HUDEP-2 (cell line): ENCODE measurements around the gene KCNQ1OT1.
"Not testable (repeated sequence)": the region's sequence is repeated elsewhere in the genome, so short reads cannot be mapped to it uniquely, and the experiment has no call there.

Source experiments
- DNase-seq, 76 experiments: peaks; one replicate each; lab custom pipeline; 2025; ENCODE audit not compliant: unreplicated experiment in 76 of 76; lab: John Stamatoyannopoulos, UW

Gene KCNQ1OT1

GRCh38 chr11:2655834-2656622 lies 43.8 kb downstream of the KCNQ1OT1 start:
- no peak for DNase-seq

DNA sequence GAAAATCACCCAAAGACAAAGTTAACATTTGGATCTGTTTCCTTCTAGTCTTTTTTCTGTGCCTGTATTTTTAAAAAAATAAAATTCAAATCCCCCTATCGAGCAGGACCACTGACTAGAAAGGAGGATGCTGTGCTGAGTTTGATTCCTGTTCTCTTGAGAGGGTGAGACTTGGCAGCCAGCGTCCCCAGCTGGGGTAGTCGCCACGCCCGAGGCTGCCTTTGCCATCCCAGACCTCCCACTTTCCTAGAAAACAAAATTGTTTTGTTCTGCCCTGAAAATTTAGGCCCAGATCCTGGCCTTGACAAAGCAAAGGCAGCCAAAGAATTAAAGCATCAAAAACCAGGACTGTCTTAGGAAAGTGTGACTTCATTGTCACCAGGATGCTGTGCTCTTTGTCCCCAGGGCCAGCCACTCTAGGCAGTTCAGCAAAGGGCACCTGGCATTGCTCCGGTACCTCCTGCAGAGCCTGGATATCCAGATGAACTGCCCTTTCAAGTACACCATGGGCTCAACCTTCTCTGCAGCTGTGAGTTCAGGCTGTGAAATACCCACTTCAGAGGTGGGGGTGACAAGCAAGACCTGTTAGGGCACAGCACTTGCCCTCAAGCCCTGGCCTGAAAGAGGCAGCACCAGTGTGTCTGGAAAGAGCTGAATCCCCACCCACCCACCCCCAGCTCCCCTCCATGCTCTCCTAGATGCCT lies 44.6 kb downstream of the KCNQ1OT1 start:
- DNase-seq: no peak

DNA sequence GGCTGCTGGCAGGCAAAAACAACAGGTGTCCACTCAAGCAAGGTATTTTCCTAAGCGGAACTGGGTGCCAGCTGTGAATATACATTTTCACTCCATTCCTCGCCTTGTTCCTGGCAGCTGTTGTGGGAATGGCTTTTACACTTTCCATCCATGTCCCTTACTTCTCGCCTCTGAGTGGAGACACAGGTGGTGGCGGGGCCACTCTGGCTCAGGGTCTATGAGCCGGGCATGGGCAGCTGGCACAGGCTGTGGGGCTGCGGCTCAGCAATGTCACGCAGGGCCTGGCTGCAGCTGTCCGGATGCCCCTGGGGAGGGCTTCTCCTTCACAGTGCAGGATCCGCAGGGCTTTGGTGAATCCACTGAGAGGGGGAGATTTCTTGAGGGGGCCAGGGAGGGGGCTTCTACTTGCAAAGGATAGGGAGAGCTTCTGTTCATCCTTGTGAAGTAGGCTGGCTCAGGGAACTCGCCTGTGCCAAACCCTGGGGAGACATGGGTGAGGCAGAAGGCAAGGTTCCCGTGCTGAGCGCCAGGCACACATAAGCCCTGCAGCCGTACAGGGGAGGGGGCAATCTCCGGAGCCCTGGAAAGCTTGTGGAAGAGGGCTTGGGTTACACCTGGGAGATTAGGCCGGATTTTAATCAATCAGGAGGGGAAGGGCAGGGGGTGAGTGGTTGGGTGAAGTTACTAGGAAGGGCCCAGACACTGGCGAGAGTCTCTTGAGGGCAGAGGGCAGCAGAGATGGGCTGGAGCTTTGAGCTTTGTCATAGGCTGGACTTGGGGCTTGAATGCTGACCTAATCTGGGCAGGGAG lies 45.7 kb downstream of the KCNQ1OT1 start:
- no peak for DNase-seq

- no peak for DNase-seq
These were observed 46.6 kb downstream of the KCNQ1OT1 start for GRCh38 chr11:2653198-2653551.

DNA sequence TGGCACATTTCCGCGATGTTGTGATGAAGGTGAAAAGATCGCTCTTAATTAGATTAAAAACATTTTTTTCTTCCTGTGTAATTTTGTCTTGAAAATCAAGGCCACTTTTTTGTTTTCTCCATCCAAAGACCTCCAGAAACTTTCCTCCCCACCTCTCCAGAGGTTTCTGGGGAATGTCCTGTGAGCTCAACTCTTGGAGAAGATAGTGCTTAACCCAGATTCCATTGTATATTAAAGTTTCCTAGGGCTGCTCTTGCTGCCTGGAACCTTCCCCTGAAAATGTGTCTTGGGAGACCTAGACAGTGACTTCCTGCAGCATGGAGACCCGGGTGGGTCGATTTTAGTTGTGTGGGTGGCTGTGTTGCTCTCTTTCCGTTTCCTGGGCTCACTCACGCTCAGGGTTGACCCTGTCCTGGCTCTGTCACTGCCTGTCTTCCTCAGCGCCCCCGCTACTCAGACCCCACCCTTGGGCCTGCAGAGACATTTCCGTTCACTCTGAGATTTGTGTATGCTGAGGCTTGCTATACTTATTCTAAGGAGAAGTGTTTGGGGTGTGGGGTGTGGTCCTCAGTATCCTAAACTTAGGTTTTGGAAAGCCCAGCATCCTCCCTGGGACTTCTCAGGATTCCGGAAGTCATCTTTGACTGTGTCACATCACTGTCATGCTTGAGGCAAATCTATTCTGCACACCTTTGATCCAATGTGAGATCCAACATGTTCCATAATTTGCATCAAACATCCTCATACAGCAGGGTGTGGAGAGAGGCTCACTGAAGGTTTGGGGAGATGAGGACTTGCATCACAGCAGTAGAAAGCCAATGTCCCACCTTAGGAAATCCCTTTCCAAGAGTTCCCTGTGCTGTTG lies 47.2 kb downstream of the KCNQ1OT1 start:
- DNase-seq: no peak

GRCh38 chr11:2651826-2652271 lies 47.9 kb downstream of the KCNQ1OT1 start:
- no peak for DNase-seq

DNA sequence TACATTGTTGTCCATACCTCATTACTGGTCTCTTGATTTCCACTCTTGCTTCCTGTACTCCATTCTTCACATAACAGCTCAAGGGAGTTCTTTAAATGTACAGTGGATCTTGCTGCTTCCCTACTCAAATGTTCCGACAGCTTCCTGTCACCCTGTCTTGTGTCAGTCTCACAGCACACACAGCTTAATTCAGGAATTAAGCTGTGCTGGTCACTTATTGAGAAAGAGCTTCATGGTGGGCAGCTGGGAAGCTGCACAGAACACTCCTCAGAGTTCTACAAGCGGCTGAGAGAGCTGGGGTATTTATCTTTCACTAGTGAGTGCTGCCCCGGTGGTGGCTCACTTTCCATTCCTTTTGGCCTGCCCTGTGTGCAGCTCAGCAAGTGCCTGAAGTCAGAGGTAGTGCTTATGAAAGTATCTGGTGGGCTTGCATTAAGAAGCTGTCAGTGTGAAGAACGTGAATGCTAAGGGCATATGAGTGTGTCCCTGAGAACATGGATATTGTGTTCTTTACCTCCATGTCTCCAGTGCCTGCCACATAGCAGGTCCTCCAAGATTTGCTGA lies 48.7 kb downstream of the KCNQ1OT1 start:
- no peak for DNase-seq

DNA sequence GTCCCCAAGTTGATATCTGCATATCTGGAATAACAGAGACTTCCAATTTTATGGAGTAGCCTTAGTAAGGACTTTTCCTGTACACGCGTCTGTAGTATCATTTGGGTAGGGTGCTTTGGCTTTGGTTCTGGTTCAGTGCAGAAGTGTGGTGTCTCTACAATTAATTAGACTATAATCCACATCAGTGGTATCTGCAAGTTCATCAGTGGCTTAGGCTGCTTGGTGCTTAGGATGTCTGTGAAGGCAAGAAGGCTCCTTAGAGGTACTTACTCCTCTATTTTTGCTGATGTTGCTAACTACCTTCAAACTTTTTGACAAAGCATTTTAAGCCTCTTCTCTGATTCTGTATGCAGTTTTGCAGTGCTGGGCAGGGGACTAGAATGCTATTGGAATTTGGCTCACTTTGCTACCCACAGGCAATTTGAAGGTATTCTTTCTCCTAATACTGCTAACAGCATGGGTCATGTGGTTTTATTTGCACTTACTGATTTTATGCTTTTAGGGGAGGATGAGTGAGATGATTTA lies 49.4 kb downstream of the KCNQ1OT1 start:
- DNase-seq: no peak

DNA sequence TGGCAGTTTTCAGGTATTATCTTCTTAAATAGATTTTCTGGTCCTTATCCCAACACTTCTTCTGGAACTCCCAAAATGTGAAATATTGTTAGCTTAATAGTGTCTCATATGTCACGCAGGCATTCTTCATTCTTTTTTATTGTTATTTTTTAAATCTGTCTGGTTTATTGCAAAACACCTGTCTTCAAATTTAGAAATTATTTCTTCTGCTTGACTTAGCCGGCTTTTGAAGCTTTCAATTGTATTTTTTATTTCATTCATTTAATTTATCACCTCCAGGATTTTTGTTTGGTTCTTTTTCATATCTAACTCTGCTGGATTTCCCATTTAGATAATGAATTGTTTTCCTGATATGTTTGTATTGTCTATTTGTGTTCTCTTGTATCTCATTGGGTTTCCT lies 49.9 kb downstream of the KCNQ1OT1 start:
- DNase-seq: no peak

- no peak for DNase-seq
These were observed 50.4 kb downstream of the KCNQ1OT1 start for GRCh38 chr11:2649400-2649799.

DNA sequence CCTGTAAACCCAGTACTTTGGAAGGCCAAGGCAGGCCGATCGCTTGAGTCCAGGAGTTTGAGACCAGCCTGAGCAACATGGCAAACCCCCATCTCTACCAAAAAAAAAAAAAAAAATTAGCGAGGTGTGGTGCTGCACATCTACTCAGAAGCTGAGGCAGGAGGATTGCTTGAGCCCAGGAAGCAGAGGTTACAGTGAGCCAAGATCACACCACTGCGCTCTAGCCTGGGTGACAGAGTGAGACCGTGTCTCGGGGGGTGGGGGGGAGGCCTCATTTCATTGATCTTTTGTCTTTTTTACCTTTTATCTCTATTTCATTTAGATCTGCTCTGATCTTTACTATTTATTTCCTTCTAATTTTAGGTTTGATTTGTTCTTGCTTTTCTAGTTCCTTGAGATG lies 51.8 kb downstream of the KCNQ1OT1 start:
- DNase-seq: no peak

DNA sequence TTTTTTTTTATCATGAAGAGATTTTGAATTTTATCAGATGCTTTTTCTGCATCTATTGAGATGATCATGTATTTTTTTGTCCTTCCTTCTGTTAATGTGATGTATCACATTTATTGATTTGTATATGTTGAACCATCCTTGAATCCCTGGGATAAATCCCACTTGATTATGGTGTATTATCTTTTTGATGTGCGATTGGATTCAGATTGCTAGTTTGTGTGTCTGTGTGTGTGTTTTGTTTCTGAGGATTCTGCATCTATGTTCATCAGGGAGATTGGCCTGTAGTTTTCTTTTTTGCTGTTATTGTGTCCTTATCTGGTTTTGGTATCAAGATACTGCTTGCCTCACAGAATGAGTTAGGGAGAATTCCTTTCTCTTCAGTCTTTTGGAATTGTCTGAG lies 52.6 kb downstream of the KCNQ1OT1 start:
- no peak for DNase-seq

DNA sequence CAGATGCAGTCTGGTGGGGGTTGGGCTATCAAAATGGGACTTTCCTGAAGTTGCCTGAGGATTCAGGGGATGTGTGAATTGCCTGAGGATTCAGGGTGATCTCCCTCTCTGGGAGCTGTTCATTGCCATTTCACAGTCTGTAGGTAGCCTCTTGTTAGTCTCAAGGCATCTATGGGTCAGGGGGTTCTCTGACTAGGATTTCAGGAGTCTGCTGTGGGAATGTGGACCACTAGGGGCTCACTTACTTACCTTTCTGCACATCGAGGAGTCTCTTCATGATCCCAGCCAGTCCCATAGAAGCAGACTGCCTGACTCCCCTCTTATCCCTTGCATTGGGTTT lies 54.0 kb downstream of the KCNQ1OT1 start:
- DNase-seq: no peak

DNA sequence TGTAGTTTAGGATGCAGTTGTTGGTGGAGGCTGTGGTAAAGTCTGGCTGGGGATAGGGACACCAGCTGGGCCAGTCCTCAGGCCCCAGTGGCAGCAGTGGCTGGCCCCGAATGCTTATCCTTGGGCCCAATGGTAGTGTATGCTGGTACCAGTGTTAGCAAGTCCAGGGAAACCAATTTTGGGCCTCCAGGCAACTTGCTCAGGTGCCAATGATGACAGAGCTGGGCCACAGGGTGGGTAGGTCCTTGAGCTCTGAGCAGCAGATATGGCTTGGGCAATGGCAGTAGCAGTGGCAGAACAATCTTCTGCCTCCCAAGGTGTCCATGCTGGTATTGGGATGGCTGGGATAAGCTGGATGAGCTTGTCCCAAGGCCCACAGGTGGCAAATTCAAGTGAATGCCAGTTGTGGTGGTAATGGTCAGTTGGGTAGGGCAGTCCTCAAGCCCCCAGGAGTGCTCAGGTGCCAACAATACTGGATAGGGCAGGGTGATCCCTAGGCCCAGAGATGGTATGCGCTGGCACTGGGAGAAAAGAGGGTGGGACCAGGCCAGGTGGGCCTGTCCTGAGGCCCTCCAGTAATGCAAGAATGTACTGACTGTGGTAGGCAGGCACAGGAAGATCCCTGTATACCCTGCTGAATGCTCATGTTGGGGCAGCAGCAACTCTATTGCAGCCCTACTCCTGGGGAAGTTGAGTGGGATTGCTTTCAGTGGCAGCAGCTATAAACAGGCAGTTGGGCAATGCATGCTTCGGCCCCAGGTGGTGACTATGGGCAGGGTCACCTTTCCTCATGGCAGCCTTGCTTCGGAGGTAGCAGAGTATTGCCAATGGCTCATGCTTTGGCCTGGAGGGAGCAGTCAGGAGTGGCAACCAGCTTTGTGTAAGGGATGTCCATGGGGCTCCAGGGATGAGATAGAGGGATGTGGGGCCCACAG lies 54.7 kb downstream of the KCNQ1OT1 start:
- no peak for DNase-seq

DNA sequence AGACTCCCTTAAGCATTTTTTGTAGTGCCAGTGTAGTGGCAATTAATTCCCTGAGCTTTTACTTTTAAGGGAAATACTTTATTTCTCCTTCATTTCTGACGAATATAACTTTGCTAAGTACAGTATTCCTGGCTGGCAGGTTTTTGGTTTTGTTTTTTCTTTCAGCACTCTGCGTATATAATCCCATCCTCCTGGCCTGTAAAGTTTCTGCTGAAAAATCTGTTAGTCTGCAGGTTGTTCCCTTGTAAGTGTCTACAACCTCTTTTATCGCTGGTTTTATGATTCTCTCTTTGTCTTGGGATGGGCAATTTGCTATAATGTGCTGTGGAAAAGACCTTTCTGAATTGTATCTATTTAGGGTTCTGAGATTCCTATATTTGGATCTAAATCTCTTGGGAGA lies 56.0 kb downstream of the KCNQ1OT1 start:
- DNase-seq: no peak

DNA sequence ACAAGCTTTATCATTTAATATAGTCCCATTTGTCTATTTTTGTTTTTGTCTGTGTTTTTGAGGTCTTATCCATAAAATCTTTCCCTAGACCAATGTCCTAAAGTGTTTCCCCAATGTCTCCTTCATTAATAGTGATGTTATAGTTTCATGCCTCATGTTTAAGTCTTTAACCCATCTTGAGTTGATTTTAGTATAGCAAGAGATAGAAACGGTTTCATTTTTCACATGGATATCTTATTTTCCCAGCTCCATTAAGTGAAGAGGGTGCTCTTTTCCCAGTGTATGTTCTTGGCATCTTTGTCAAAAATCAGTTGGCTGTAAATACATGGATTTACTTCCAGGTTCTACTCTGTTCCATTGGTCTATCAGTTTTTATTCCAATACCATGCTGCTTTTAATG lies 58.2 kb downstream of the KCNQ1OT1 start:
- DNase-seq: no peak

DNA sequence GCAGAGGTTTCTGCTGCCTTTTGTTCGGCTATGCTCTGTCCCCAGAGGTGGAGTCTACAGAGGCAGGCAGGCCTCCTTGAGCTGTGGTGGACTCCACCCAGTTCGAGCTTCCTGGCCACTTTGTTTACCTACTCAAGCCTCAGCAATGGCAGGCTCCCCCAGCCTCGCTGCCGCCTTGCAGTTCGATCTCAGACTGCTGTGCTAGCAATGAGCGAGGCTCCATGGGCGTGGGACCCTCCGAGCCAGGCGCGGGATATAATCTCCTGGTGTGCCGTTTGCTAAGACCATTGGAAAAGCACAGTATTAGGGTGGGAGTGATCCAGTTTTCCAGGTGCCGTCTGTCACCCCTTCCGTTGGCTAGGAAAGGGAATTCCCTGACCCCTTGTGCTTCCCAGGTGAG lies 60.0 kb downstream of the KCNQ1OT1 start:
- DNase-seq: not testable (repeated sequence)

DNA sequence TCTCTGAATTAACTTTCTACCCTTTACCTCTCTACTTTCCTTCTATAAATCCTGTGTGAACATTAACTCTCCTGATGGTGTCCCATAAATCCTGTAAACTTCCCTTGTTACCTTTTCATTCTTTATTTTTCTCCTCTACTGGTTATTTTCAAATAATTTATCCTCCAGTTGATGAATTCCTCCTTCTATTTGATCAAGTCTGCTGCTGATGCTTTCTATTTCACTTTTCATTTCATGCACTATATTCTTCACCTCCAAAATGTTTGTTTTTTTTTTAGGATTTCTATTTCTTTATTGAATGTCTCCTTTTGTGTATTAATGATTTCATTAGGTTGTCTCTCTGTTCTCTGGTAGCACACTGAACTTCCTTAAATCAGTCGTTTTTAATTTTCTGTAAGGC lies 68.6 kb downstream of the KCNQ1OT1 start:
- DNase-seq: no peak

- DNase-seq: no peak
These were observed 69.1 kb downstream of the KCNQ1OT1 start for GRCh38 chr11:2630679-2631078.
